TTC549 (cell line): ENCODE results near the gene TCF20.

ENCODE experiments used
- FAIRE-seq: peaks from 2 replicates; lab custom pipeline; 2012; peaks lifted over from hg19 to GRCh38; lab: Jason Lieb, UNC

Gene TCF20

GRCh38 chr22:42270510-42271190, at the start of gene TCF20:
Gene TCF20, minus strand, starts transcription at chr22:42270653. Its CDS starts 55,348 bp downstream, at chr22:42215305.
- no peak for FAIRE-seq

- FAIRE-seq = no peak
Measured at GRCh38 chr22:42319386-42319785, 48.9 kb upstream of the TCF20 start.

DNA sequence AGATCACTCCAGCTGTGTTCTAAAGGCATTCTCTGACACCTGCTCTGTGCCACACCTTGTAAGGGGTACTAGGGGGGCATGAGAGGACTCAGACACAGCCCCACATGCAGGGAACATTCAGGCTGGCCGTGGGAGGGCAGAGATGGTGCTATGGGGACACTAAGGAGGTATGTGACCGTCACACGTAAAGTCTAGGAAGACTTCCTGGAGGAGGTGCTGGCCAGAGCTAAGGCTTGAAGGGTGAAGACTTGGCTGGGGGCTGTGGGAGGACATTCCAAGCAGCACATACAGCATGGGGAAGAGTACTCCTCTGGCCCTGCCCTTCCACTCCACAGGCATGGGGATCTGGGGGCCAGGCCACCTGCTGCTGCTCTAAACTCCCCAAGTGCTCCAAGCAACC, 48.5 kb upstream of the TCF20 start:
- no peak for FAIRE-seq

GRCh38 chr22:42317691-42318547, 47.5 kb upstream of the TCF20 start:
- FAIRE-seq = no peak

DNA sequence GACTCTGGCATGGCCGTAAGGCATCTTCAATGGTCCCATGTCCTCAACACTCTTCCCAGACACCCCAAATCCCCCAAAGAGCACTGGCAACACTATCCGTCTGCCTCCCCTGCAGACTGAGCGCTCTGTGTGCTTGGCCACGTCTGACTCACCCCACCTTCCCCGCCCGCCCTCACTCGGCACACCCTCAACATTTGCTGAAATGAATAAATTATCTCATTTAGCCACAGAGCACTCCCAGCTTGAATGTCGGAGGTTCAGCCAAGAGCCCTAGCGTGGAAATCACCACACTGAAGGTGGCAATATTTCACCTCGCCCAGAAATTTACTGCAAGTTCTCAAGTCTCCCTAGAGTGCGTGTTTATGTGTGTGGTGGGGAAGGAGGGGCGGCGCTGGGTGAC, 46.6 kb upstream of the TCF20 start:
- FAIRE-seq = no peak

DNA sequence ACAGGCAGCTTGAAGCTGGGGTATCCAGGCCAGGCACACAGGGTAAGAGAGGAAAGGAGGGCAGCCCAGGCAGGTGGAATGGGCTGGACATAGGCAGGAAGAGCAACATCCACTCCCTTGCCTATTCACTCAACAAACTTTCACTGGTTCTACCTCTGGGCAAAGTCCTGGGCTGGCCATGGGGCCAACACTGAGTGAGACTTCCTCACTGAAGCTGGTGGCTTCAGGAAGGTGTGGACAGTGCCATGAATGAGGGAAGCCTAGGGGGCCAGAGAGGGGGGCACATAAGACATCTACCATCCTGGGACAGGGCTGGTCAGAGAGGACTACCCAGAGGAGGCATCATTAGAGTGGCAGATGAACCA, 44.9 kb upstream of the TCF20 start:
- no peak for FAIRE-seq

- FAIRE-seq = no peak
Measured at GRCh38 chr22:42314709-42315391, 44.4 kb upstream of the TCF20 start.

DNA sequence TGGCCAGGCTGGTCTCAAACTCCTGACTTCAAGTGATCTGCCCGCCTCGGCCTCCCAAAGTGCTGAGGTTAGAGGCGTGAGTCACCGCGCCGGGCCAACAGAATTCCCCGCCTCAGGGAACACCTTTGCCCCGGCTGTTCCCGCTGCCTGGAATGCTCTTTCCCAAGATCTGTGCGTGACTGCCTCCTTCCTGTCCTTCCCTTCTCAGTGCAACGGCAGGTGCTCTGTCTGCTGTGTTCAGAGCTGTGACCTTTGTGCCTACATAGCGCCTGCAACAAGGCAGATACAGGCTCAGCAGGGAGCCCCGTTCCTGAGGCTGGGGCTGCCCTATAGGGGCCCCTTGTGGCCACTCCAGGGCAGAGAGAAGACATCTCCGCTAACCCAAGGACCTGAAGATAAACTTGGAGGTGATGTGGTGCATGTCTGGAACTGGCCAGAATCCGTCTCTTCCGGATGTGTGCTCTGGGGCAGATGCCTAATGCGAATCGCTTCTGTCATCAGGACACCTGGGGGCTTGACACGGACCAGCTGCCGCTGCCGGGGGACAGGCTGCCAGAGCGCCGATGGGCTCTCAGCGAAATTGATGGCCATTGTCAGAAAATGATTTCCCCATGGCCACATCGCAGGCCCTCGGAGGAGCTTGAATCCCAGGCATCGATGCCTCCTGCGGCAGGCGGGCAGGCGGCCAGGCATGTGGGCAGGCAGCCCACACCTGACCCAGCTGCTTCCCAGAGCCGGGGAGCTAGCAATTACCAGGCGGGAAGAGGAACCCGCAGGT, 43.5 kb upstream of the TCF20 start:
- no peak for FAIRE-seq

DNA sequence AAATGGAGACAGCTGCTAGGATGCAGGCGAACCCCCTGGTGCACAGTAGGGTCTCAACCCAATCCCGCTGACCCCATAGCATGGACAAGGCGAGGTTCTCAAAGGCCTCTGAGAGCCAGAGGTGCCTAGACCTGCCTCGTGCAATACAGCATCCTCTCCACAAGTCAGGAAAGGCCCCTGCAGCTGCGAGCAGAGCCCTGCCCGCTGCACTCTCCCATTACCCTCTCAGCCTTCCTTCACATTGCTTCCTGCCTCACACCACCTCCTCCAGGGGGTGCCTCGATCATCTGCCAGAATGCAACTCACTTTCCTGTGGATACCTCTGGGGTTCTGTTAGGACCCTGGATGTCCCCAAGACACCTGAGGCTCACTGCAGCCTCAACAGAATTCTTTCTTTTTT, 42.8 kb upstream of the TCF20 start:
- no peak for FAIRE-seq

GRCh38 chr22:42310291-42311015, 40.0 kb upstream of the TCF20 start:
- no peak for FAIRE-seq

- no peak for FAIRE-seq
Measured at GRCh38 chr22:42309865-42310264, 39.4 kb upstream of the TCF20 start.

DNA sequence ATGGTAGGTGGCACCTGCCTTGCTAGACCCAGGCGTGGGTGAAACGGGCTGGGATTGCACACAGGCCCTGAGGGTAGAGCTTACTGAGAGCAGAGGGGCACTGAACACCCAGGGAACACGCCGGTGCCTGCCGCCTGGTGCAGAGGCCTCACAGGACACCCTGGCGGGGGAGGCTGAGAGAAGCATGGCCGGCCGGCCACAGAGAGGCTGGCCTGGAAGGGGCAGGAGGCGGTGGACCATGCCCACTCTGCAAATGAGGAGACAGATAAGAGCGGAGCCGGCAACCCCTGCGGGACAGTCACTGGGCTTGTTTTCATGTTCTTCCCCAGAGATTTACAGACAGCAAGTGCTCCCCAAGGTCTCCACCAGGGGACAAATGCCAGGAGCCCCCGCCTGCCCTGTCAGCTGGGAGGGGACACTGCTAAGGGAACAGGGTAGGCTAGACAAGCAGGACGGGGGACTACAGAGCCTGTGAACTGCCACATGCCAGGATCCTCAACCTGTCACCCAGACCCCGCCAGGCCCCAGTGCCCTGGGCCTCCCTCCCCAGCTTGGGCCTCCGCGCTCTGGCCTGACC, 38.5 kb upstream of the TCF20 start:
- no peak for FAIRE-seq

GRCh38 chr22:42307806-42308563, 37.5 kb upstream of the TCF20 start:
- FAIRE-seq = no peak

DNA sequence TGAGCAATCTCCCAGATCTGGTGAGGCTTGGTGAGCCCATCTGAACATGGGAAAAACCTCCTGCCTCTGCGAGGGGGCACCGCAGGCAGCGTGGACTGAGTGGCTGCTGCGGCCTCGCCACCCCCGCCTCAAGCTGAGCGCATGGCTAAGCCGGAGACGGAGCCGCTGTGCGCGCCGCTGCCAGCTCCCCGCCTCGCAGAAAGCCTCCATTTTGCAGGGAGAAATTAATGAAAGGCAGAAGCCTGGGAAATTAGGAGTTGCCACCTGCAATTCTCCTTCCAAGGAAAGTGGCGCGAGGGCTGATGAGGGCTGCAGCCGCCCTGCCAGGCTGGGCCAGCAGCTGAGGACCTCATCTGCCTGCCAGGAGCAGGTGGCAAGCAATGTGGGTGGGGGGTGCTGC, 35.6 kb upstream of the TCF20 start:
- no peak for FAIRE-seq

DNA sequence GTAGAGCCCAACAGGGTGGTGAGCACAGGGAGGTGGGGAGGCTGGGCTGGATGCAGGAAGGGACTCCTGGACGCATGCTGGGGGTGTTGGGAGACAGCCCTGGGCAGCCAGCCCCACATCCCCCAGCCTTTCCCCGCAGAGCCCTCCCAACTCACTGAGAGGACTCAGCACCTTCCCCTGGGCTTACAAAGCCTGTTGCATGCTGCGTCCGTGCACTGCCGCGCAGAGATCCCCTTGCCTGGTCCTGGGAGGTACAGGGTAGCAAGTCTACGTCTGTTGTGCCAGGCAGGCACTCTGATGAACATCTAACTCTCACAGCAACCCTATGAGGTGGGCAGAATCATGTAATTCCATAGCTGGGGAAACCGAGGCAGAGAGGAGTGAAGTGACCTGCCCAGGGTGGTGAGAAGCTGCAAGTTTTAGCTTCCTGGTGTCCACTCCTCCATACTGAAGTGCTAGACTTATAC, 33.9 kb upstream of the TCF20 start:
- FAIRE-seq = no peak

GRCh38 chr22:42303396-42304323, 33.2 kb upstream of the TCF20 start:
- FAIRE-seq = no peak

GRCh38 chr22:42301742-42302102, 31.3 kb upstream of the TCF20 start:
- FAIRE-seq = no peak

DNA sequence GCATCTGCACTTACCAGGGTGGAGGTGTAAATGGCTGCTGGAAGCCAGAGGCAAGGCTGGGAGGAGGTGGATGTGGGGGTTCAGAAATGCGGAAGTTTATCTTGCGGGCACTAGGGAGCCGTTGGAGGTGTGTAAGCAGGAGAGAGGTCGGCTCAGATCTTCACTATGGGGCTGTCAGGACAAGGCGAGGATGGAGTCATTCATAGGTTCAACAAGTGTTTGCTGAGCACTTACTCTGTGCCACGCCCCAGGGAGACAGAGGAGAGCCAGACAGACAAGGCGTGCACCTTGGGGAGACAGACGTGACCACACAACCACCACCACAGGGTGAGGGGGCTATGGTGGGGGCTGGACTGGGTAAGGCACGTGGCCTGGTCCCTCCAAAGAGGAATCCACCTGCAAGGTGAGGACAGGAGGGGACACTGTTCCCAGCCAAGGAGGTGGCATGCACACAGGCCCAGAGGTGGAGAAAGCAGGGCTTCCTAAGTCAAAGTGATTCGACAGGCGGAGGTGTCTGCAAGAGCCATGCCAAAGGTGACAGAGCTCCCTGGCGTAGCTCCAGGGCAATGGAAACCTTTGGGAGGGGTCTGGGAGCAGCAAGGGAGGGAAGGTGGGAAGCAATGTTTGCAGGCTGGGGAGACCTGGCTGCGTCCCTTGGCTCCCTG, 30.8 kb upstream of the TCF20 start:
- FAIRE-seq = no peak
